Astrocyte of the cerebellum (primary cell): ENCODE results near the gene UQCRHL.

Experiments used
- DNase-seq: peaks from one replicate; pipeline ENCODE4 v3.0.0-alpha.2; 2011; ENCODE audit warnings: low read depth
- H3K4me3 ChIP-seq: 2 replicates; pipeline ENCODE4 v1.5.1; 2011; ENCODE audit warnings: mild to moderate bottlenecking, low read depth, low read length, moderate library complexity
- in situ Hi-C: cut with HindIII; loops from 2 replicates; pipeline ENCODE4 v1.10.0; 2017; ENCODE audit warnings: low sequenced_read_pairs
- TF ChIP-seq, protein P1 (sequence below): IDR thresholded peaks from 2 replicates; pipeline ENCODE4 v1.5.1; 2012; ENCODE audit warnings: low read length, low read depth, moderate library complexity, mild to moderate bottlenecking; ENCODE audit errors: missing control alignments

The UQCRHL gene

DNA sequence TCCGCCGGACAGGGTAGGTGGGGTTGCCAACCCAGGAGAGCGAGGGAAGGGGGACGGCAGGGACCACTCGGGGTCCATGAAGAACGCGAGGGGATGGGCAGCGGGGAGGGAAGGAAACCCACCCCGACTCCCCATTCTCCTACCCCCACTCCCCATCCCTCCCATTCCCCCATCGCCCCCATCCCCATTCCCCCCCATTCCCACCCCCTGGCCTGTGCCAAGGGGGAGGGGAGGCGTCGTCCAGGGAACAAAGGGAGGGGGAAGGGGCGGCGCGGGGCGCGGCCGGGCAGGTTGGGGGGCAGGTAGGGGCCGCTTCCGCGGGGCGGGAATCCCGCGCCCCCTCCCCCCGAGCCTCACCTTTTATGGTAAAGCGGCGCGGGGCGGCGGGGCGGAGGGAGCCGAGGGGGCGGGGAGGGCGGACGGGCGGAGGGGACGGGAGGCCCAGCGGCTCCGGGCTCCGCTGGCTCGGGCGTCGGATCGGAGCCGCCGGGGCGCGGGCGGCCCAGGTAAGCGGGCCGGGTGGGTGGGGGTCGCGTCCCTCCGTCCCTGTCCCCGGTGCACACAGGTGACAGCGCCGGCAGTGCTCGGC is 49.0 kb downstream of the UQCRHL start, which contains the start of gene FBLIM1:
FBLIM1 (plus strand) TSS at position 453 of the 589 bp plus-strand sequence. CDS start 6,189 bp downstream, outside the sequence.
- no peak for DNase-seq
- in situ Hi-C loops, result no loop called here
- H3K4me3 ChIP-seq, result peak within 1 kb of the TSS; percentile 84
- TF ChIP-seq, protein P1, sequence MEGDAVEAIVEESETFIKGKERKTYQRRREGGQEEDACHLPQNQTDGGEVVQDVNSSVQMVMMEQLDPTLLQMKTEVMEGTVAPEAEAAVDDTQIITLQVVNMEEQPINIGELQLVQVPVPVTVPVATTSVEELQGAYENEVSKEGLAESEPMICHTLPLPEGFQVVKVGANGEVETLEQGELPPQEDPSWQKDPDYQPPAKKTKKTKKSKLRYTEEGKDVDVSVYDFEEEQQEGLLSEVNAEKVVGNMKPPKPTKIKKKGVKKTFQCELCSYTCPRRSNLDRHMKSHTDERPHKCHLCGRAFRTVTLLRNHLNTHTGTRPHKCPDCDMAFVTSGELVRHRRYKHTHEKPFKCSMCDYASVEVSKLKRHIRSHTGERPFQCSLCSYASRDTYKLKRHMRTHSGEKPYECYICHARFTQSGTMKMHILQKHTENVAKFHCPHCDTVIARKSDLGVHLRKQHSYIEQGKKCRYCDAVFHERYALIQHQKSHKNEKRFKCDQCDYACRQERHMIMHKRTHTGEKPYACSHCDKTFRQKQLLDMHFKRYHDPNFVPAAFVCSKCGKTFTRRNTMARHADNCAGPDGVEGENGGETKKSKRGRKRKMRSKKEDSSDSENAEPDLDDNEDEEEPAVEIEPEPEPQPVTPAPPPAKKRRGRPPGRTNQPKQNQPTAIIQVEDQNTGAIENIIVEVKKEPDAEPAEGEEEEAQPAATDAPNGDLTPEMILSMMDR, result no peak

DNA sequence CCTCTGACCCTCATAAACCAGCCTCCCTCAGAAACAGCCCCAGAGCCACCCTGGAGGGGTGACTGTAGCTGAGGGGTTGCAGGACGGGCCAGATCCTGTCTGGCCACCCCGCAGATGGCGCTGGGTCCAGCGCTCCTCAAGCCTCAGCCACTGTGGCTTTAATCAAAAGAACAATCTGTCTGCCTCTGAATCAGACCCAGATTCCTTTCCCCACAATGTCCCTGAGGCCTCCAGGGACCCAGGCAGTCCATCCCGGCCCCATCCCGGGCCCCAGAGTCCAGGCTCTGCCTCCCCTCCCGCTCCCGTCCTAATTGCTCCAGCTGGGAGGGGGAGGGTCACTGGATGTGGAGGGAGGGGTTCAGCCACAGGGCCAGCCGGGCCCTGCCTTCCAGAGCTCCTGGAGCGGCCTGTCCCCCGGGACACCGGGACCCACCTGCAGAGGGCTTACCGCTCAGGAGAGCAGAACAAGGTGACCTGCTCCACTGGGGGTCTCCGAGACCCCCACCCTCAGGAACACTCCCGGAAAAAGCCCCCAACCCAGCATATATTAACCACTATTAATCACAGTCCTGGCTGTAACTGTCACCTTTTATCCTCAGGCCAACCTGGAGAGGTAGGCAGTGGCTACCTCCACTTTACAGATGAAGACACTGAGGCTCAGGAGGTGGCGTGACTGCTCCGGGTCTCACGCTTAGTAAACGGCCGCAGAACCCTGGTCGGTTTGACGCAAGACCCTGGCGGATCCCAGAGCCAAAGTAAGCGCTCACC is 49.7 kb downstream of the UQCRHL start:
- no peak for DNase-seq
- TF ChIP-seq, protein P1, result no peak
- in situ Hi-C loops, result no loop called here
- H3K4me3 ChIP-seq, result peak overlapping the region; percentile 84
